Ishikawa (cell line): Measurements from ENCODE around the gene ACAN.

Experiments
- CEBPB ChIP-seq: IDR thresholded peaks from 2 replicates; pipeline ENCODE4 v1.6.1; 2012
- CREB1 ChIP-seq: IDR thresholded peaks from 2 replicates; pipeline ENCODE4 v1.6.1; 2012; ENCODE audit warnings: low read depth
- EGR1 ChIP-seq: IDR thresholded peaks from 2 replicates; pipeline ENCODE4 v1.6.1; 2012
- EP300 ChIP-seq: IDR thresholded peaks from 2 replicates; pipeline ENCODE4 v1.6.1; 2012; ENCODE audit warnings: borderline replicate concordance
- FOXM1 ChIP-seq: IDR thresholded peaks from 2 replicates; pipeline ENCODE4 v1.6.1; 2012; ENCODE audit warnings: low read depth, borderline replicate concordance
- NFIC ChIP-seq: IDR thresholded peaks from 2 replicates; pipeline ENCODE4 v1.6.1; 2012
- RAD21 ChIP-seq: IDR thresholded peaks from 2 replicates; pipeline ENCODE4 v1.6.1; 2012; ENCODE audit warnings: low read depth
- TAF1 ChIP-seq: IDR thresholded peaks from 2 replicates; pipeline ENCODE4 v1.6.1; 2012; ENCODE audit warnings: low read depth, mild to moderate bottlenecking
- TCF12 ChIP-seq: IDR thresholded peaks from 2 replicates; pipeline ENCODE4 v1.6.1; 2012; ENCODE audit warnings: low read depth
- TEAD4 ChIP-seq: IDR thresholded peaks from 2 replicates; pipeline ENCODE4 v1.6.1; 2012
- USF1 ChIP-seq: IDR thresholded peaks from 2 replicates; pipeline ENCODE4 v1.6.1; 2012
- YY1 ChIP-seq: IDR thresholded peaks from 2 replicates; pipeline ENCODE4 v1.6.1; 2012; ENCODE audit warnings: low read depth
- ZBTB7A ChIP-seq: IDR thresholded peaks from 2 replicates; pipeline ENCODE4 v1.6.1; 2012; ENCODE audit warnings: low read depth
- TF ChIP-seq, protein P1 (sequence below): IDR thresholded peaks from 2 replicates; pipeline ENCODE4 v1.6.1; 2012; ENCODE audit warnings: low read depth, mild to moderate bottlenecking
- TF ChIP-seq, protein P2 (sequence below): IDR thresholded peaks from 2 replicates; pipeline ENCODE4 v1.6.1; 2012

ACAN gene

DNA sequence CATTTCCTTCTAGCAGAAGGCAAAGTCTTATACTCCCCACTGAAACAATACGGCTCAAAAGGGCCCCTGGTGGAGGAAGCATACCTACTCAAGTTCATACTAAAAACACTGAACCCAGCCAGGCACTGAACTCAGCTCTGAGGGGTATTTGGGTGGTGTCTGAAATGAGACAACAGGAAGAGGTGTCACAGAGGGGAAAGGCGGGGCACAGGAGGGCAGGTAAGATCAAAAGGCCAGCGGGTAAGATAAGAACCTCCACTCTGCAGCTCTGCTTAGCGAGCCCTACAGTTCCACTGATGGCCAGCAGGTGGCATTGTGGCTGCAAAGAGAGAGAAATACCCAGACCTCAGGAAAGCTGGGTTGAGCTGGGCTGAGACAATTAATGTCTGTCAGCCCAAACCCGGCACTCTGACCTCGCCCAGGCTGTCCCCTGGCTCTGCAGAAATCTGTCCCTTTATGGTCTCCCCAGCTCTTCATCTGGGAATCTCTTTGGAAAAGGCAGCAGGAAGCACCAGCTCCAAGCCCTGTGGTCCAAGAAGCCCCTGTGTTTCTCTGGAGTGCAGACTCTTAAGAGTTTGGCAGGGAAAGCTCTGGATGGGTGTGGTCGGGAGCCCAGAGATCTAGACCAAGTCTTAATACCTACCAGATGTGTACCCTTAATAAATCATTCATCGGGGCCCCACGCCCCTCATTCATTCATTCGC, 101.5 kb downstream of the ACAN start:
- peak; percentile 89 for TF ChIP-seq RAD21
- TF ChIP-seq TCF12, result 0 out of 2 replicates have a peak, but pooled peaks have one; percentile 17
- TF ChIP-seq, protein P1, sequence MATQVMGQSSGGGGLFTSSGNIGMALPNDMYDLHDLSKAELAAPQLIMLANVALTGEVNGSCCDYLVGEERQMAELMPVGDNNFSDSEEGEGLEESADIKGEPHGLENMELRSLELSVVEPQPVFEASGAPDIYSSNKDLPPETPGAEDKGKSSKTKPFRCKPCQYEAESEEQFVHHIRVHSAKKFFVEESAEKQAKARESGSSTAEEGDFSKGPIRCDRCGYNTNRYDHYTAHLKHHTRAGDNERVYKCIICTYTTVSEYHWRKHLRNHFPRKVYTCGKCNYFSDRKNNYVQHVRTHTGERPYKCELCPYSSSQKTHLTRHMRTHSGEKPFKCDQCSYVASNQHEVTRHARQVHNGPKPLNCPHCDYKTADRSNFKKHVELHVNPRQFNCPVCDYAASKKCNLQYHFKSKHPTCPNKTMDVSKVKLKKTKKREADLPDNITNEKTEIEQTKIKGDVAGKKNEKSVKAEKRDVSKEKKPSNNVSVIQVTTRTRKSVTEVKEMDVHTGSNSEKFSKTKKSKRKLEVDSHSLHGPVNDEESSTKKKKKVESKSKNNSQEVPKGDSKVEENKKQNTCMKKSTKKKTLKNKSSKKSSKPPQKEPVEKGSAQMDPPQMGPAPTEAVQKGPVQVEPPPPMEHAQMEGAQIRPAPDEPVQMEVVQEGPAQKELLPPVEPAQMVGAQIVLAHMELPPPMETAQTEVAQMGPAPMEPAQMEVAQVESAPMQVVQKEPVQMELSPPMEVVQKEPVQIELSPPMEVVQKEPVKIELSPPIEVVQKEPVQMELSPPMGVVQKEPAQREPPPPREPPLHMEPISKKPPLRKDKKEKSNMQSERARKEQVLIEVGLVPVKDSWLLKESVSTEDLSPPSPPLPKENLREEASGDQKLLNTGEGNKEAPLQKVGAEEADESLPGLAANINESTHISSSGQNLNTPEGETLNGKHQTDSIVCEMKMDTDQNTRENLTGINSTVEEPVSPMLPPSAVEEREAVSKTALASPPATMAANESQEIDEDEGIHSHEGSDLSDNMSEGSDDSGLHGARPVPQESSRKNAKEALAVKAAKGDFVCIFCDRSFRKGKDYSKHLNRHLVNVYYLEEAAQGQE, result no peak
- TF ChIP-seq TEAD4, result 0 out of 2 replicates have a peak, but pooled peaks have one; percentile 10

DNA sequence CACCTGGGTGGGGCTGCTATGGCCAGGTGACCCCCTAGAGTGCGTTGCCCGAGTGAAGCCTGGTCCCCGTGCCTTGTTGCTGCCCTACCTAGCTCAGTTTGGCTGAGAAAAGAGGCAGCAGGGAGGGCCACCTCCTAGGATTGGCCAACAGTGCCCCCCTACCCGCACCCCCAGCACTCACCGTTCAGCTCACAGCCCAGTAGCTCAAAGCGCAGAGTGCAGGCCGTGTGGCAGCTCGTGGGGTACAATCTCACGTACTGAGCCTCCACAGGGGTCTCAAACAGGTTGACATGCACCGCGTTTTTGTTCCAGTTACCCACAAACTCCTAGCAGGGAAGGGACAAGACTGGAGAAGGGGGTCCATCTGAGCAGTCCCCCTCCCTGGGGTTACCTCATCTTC, 102.3 kb downstream of the ACAN start:
- no peak for TF ChIP-seq TCF12
- TF ChIP-seq ZBTB7A, result no peak
- TF ChIP-seq NFIC, result no peak
- TF ChIP-seq YY1, result no peak
- TF ChIP-seq, protein P1, result no peak
- TF ChIP-seq EP300, result no peak
- TF ChIP-seq RAD21, result no peak
- no peak for TF ChIP-seq CREB1

DNA sequence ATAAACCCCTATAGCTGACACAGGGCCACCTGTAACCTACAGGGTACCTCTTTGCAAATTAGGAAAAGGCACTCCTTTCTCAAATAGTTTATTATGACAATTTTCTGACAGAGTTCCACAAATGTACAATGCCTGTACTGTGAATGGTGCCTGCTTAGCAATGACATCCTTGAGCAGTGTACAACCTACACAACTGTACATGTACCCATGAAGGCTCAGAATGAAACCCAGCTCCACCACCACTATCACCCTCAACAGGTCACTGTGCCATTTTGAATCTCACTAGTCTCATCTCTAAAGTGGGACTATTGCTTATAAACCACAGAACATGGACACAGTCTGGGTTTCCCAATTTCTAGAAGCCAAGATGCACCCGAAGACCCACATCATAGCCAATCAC, 102.9 kb downstream of the ACAN start:
- TF ChIP-seq, protein P1, result no peak
- TF ChIP-seq RAD21 (no peak), CREB1 (no peak), EP300 (no peak), TEAD4 (no peak), CEBPB (no peak), YY1 (no peak), EGR1 (no peak), NFIC (no peak), TCF12 (no peak), FOXM1 (no peak), ZBTB7A (no peak), USF1 (no peak), TAF1 (no peak)
- TF ChIP-seq, protein P2, sequence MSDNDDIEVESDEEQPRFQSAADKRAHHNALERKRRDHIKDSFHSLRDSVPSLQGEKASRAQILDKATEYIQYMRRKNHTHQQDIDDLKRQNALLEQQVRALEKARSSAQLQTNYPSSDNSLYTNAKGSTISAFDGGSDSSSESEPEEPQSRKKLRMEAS, result no peak

DNA sequence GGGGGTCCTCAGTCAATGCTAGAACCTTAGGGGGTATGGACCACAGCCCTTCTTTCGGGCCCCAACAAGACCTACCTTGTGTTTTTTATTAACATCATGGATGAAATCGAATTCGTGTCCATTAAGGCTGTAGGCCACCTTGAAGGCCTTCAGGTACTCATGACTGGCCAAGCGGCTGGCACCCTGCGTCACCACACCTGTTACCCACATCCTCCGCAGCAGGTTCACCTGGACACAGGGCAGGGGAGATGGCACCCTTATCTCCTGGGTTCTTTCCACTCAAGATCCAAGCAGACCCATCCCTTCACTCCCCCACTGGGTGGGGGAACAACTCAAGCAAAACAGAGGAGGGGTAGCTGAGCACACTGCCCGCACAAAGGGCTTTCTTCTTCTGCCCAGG, 103.3 kb downstream of the ACAN start:
- TF ChIP-seq EGR1 (no peak), YY1 (no peak), TCF12 (no peak), CEBPB (no peak), TEAD4 (no peak), EP300 (no peak), TAF1 (no peak), NFIC (no peak)
- TF ChIP-seq, protein P2, result no peak

- peak; percentile 63 for TF ChIP-seq EP300
- TF ChIP-seq NFIC, result peak; percentile 61
- peak; percentile 61; the same call in 1 of the 2 replicates for TF ChIP-seq TCF12
- TF ChIP-seq CREB1, result no peak
- TF ChIP-seq FOXM1, result no peak
- no peak for TF ChIP-seq YY1
- TF ChIP-seq TEAD4, result 0 out of 2 replicates have a peak, but pooled peaks have one; percentile 39
Measured at GRCh38 chr15:88907111-88907510, 103.9 kb downstream of the ACAN start.
